HEK293 (cell line): ENCODE data around the gene KLK11.
"Not testable (repeated sequence)": the region's sequence is repeated elsewhere in the genome, so short reads cannot be mapped to it uniquely, and the experiment has no call there.

ENCODE experiments used
- CTCF ChIA-PET: fragments of 350-600 bp; formaldehyde crosslinking; extraction: SDS; loops from one replicate; lab custom pipeline; 2021; ENCODE audit warnings: antibody characterized with exemption; lab: Yijun Ruan, JAX
- POLR2A ChIA-PET: fragments of 300-600 bp; formaldehyde crosslinking; extraction: SDS; loops from one replicate; lab custom pipeline; 2020; ENCODE audit warnings: antibody characterized with exemption, inconsistent platforms; lab: Yijun Ruan, JAX
- H3K27ac ChIP-seq: fragments of 200-500 bp; sonication (Bioruptor generic); 2 replicates; pipeline ENCODE4 v1.5.1; 2014; ENCODE audit warnings: low read depth, low read length, control low read depth, inconsistent platforms; ENCODE audit errors: extremely low read depth
- H3K36me3 ChIP-seq, 2 experiments: fragments of 200-500 bp in 1 of 2; sonication (Bioruptor generic) in 1 of 2; 1 replicate in 1 of 2; 2 replicates in 1 of 2; pipeline ENCODE4 v1.5.1; 2014 to 2017; ENCODE audit warnings: inconsistent platforms in 2 of 2, low read length in 2 of 2; ENCODE audit not compliant: control insufficient read depth in 2 of 2, insufficient read depth in 1 of 2
- H3K4me1 ChIP-seq: fragments of 200-500 bp; sonication (Bioruptor generic); 2 replicates; pipeline ENCODE4 v1.5.1; 2014; ENCODE audit warnings: mild to moderate bottlenecking, low read length, inconsistent platforms; ENCODE audit not compliant: control insufficient read depth, insufficient read depth
- H3K4me3 ChIP-seq: 2 replicates; pipeline ENCODE4 v1.5.1; 2011; ENCODE audit warnings: low read depth, mild to moderate bottlenecking, control low read depth, low read length, moderate library complexity
- H3K9me3 ChIP-seq: fragments of 200-500 bp; sonication (Bioruptor generic); 2 replicates; pipeline ENCODE4 v1.5.1; 2014; ENCODE audit warnings: low read depth, low read length, inconsistent platforms; ENCODE audit not compliant: control insufficient read depth, insufficient read depth
- GLIS2 ChIP-seq: fragments of 450-650 bp; formaldehyde crosslinking; IDR thresholded peaks from 2 replicates; pipeline ENCODE4 v1.5.1; 2016; ENCODE audit warnings: missing biosample characterization, missing genetic modification characterization
- KLF9 ChIP-seq: fragments of 450-650 bp; formaldehyde crosslinking; IDR thresholded peaks from 2 replicates; pipeline ENCODE4 v1.5.1; 2016; ENCODE audit warnings: missing biosample characterization, missing genetic modification characterization, low read depth
- MEIS1 ChIP-seq: sonication (generic); formaldehyde crosslinking; IDR thresholded peaks from 2 replicates; pipeline ENCODE4 v1.8.1; 2022; ENCODE audit warnings: missing genetic modification reagents, mild to moderate bottlenecking, borderline replicate concordance
- SALL2 ChIP-seq: fragments of 450-650 bp; formaldehyde crosslinking; IDR thresholded peaks from 2 replicates; pipeline ENCODE4 v1.5.0; 2017; ENCODE audit warnings: missing biosample characterization, mild to moderate bottlenecking, missing genetic modification characterization, borderline replicate concordance
- SETDB1 ChIP-seq: IDR thresholded peaks from one replicate; pipeline ENCODE4 v1.6.1; 2017; ENCODE audit warnings: mild to moderate bottlenecking, low read length, moderate library complexity, mixed read lengths; ENCODE audit not compliant: insufficient read length
- SP3 ChIP-seq: fragments of 450-650 bp; formaldehyde crosslinking; IDR thresholded peaks from 2 replicates; pipeline ENCODE4 v1.5.1; 2016; ENCODE audit warnings: missing biosample characterization, missing genetic modification characterization
- TRIM28 ChIP-seq: IDR thresholded peaks from 2 replicates; pipeline ENCODE4 v1.6.1; 2011; ENCODE audit warnings: low read length, control low read depth, borderline replicate concordance
- ZNF148 ChIP-seq: fragments of 450-650 bp; formaldehyde crosslinking; IDR thresholded peaks from 2 replicates; pipeline ENCODE4 v1.5.0; 2017; ENCODE audit warnings: missing biosample characterization, missing genetic modification characterization, borderline replicate concordance
- ZNF174 ChIP-seq: fragments of 450-650 bp; formaldehyde crosslinking; IDR thresholded peaks from 2 replicates; pipeline ENCODE4 v1.5.0; 2017; ENCODE audit warnings: missing biosample characterization, mild to moderate bottlenecking, missing genetic modification characterization
- ZNF19 ChIP-seq: fragments of 450-650 bp; formaldehyde crosslinking; IDR thresholded peaks from 2 replicates; pipeline ENCODE4; 2016; ENCODE audit warnings: missing biosample characterization, missing genetic modification characterization, low read depth
- ZNF274 ChIP-seq, 2 experiments: fragments of 200-500 bp in 1 of 2; fragments of 450-650 bp in 1 of 2; sonication (Bioruptor generic) in 1 of 2; formaldehyde crosslinking in 1 of 2; IDR thresholded peaks; 2 replicates each; pipeline versions ENCODE4 v1.5.1 to v1.6.1; 2014 to 2016; ENCODE audit warnings: borderline replicate concordance in 1 of 2, inconsistent platforms in 1 of 2, low read length in 1 of 2, missing biosample characterization in 1 of 2, missing genetic modification characterization in 1 of 2
- ZNF518A ChIP-seq: fragments of 450-650 bp; formaldehyde crosslinking; conservative IDR thresholded peaks from 2 replicates; pipeline ENCODE4 v1.5.1; 2016; ENCODE audit warnings: low read depth, missing biosample characterization, missing genetic modification characterization
- ZNF529 ChIP-seq: fragments of 450-650 bp; formaldehyde crosslinking; IDR thresholded peaks from 2 replicates; pipeline ENCODE4 v1.5.1; 2017; ENCODE audit warnings: missing genetic modification characterization, missing biosample characterization; ENCODE audit not compliant: insufficient replicate concordance
- ZNF658 ChIP-seq: fragments of 450-650 bp; formaldehyde crosslinking; IDR thresholded peaks from 2 replicates; pipeline ENCODE4; 2016; ENCODE audit warnings: missing biosample characterization, missing genetic modification characterization
- ZNF76 ChIP-seq: fragments of 450-650 bp; formaldehyde crosslinking; IDR thresholded peaks from 2 replicates; pipeline ENCODE4; 2016; ENCODE audit warnings: low read depth, missing biosample characterization, missing genetic modification characterization, borderline replicate concordance
- TF ChIP-seq, protein P1 (sequence below): fragments of 450-650 bp; formaldehyde crosslinking; IDR thresholded peaks from 2 replicates; pipeline ENCODE4 v1.5.1; 2016; ENCODE audit warnings: missing biosample characterization, missing genetic modification characterization

KLK11 gene

DNA sequence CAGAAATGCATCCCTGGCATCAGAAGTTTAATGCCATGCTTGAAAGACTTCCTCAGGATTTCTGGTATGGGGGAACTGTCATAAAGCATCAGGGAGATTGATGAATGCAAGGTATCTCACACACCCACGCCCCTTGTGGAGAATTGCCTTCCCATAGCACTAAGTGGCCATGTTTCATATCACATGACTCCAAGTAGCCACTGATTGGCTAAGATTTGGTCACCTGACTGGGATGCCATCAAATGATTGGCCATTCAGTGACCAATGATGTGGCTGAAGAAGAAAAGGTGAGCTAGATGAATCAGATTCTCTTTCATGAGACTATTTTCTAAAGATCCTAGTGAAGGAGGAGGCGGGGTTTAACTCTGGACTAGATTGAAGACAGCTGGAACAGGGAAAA, 32.3 kb downstream of the KLK11 start (continued):
- TF ChIP-seq MEIS1 (no peak), ZNF76 (tag by site-specific recombination) (no peak), SETDB1 (no peak), ZNF19 (no peak), SALL2 (no peak), ZNF148 (tag by site-specific recombination) (no peak)
- TF ChIP-seq, protein P1, sequence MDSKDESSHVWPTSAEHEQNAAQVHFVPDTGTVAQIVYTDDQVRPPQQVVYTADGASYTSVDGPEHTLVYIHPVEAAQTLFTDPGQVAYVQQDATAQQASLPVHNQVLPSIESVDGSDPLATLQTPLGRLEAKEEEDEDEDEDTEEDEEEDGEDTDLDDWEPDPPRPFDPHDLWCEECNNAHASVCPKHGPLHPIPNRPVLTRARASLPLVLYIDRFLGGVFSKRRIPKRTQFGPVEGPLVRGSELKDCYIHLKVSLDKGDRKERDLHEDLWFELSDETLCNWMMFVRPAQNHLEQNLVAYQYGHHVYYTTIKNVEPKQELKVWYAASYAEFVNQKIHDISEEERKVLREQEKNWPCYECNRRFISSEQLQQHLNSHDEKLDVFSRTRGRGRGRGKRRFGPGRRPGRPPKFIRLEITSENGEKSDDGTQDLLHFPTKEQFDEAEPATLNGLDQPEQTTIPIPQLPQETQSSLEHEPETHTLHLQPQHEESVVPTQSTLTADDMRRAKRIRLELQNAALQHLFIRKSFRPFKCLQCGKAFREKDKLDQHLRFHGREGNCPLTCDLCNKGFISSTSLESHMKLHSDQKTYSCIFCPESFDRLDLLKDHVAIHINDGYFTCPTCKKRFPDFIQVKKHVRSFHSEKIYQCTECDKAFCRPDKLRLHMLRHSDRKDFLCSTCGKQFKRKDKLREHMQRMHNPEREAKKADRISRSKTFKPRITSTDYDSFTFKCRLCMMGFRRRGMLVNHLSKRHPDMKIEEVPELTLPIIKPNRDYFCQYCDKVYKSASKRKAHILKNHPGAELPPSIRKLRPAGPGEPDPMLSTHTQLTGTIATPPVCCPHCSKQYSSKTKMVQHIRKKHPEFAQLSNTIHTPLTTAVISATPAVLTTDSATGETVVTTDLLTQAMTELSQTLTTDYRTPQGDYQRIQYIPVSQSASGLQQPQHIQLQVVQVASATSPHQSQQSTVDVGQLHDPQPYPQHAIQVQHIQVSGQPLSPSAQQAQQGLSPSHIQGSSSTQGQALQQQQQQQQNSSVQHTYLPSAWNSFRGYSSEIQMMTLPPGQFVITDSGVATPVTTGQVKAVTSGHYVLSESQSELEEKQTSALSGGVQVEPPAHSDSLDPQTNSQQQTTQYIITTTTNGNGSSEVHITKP, result no peak

DNA sequence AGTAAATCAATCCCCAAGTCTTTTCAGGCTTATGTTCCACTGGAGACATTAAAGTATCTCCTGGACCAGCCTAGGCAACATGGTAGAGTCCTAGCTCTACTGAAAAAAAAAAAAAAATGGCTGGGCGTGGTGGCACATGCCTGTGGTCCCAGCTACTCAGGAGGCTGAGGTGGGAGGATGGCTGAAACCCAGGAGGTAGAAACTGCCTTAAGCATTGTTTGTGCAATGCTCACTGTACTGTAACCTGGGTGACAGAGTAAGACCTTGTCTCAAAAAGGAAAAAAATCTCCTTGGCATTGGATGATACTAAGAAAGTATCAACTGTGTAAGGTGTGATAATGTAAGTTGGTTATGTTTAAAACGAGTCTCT, 33.8 kb downstream of the KLK11 start:
- ChIA-PET POLR2A (interaction anchor here (0.6 kb wide), 1 partner anchor 56 kb away, joined by 4 read pairs; no protein-coding TSS in a partner anchor), CTCF (interaction anchor here (0.7 to 1.5 kb wide), 4 partner anchors 29 to 138 kb away, joined by 3 to 4 read pairs (median 4); no protein-coding TSS in a partner anchor)
- Histone ChIP-seq H3K9me3 (no peaks in the 10 kb centered on the region), H3K4me1 (no peaks in the 10 kb centered on the region), H3K4me3 (no peak overlapping the region), H3K36me3 (no peaks in the 10 kb centered on the region), H3K27ac (no peak overlapping the region)
- no peak for TF ChIP-seq SP3
- no peak for TF ChIP-seq KLF9 (tag by site-specific recombination)
- no peak for TF ChIP-seq ZNF274 (IDR thresholded peaks at IDR 0.05; ENCODE audit: low read length)
- TF ChIP-seq ZNF274 (tag by site-specific recombination; IDR thresholded peaks at IDR 0.05; ENCODE audit: borderline replicate concordance), result no peak
- TF ChIP-seq ZNF518A (tag by site-specific recombination), result no peak
- no peak for TF ChIP-seq ZNF529 (tag by site-specific recombination)
- TF ChIP-seq ZNF174, result no peak
- no peak for TF ChIP-seq ZNF658
- no peak for TF ChIP-seq TRIM28
- no peak for TF ChIP-seq ZNF19
- no peak for TF ChIP-seq GLIS2

DNA sequence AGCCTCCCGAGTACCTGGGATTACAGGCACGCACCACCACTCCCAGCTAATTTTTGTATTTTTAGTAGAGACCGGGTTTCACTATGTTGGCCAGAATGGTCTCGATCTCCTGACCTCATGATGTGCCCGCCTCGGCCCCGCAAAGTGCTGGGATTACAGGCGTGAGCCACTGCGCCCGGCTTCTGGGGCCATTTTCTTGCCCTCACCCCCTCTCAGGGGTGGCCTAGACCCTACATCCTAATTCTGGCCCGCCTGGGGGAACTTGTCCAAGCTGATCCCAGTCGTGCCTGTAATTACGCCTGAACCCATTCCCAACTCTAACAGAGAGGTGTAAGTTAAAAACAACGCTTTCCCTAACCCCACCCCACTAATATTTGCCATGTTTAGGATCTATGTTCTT, 42.0 kb downstream of the KLK11 start:
- H3K9me3 ChIP-seq, H3K4me1 ChIP-seq, H3K4me3 ChIP-seq, POLR2A ChIA-PET, H3K36me3 ChIP-seq, H3K27ac ChIP-seq: not testable (repeated sequence)
- CTCF ChIA-PET, result interaction anchor here (0.9 to 1.2 kb wide), 2 partner anchors 32 to 110 kb away, joined by 4 to 5 read pairs; no protein-coding TSS in a partner anchor
